Lower leg skin (tissue), 4 donors: Measurements from ENCODE around the gene CHAMP1. TPM values are rescaled to one million over a fixed set of nuclear protein-coding genes. Genes with fewer than 3 reads are reported as not detected.

Experiments
- DNase-seq, 2 donors: peaks; one replicate each; pipeline ENCODE4 v3.0.0-alpha.2; 2019; ENCODE audit warnings: low spot score in 2 of 2
- H3K4me3 ChIP-seq: fragments of 200-600 bp; sonication (generic); 2 replicates; pipeline ENCODE4 v1.5.1; 2017; ENCODE audit warnings: mild to moderate bottlenecking, low read depth; ENCODE audit not compliant: poor library complexity, severe bottlenecking
- POLR2A ChIP-seq, 2 donors: fragments of 450-650 bp; IDR thresholded peaks; one replicate each; pipeline ENCODE4 v1.6.1; 2016 to 2017; ENCODE audit warnings: antibody characterized with exemption in 2 of 2, mild to moderate bottlenecking in 1 of 2, moderate library complexity in 1 of 2
- WGBS, 2 donors: methylation state at CpG; one replicate each; pipeline ENCODE4 v1.1.5; 2018; 5-methylcytosine and 5-hydroxymethylcytosine counted together
- intact Hi-C: fragments of 100-400 bp; cut with DNase I; formaldehyde crosslinking; loops from one replicate; pipeline ENCODE4 v1.15.0; 2023; ENCODE audit warnings: low total_unique reads
- total RNA-seq, 4 donors: library from RNA; depleted of rRNA; stranded (reverse); fragments of >200 nt; gene quantifications; one replicate each; pipeline ENCODE4 v1.1.0, GENCODE V29; 2016
- TF ChIP-seq, protein P1 (sequence below), 3 donors: fragments of 450-650 bp; IDR thresholded peaks; one replicate each; pipeline ENCODE4 v1.5.1; 2016; ENCODE audit warnings: antibody characterized with exemption in 3 of 3, mild to moderate bottlenecking in 3 of 3, moderate library complexity in 2 of 3

Gene CHAMP1, protein sequence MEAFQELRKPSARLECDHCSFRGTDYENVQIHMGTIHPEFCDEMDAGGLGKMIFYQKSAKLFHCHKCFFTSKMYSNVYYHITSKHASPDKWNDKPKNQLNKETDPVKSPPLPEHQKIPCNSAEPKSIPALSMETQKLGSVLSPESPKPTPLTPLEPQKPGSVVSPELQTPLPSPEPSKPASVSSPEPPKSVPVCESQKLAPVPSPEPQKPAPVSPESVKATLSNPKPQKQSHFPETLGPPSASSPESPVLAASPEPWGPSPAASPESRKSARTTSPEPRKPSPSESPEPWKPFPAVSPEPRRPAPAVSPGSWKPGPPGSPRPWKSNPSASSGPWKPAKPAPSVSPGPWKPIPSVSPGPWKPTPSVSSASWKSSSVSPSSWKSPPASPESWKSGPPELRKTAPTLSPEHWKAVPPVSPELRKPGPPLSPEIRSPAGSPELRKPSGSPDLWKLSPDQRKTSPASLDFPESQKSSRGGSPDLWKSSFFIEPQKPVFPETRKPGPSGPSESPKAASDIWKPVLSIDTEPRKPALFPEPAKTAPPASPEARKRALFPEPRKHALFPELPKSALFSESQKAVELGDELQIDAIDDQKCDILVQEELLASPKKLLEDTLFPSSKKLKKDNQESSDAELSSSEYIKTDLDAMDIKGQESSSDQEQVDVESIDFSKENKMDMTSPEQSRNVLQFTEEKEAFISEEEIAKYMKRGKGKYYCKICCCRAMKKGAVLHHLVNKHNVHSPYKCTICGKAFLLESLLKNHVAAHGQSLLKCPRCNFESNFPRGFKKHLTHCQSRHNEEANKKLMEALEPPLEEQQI
- total RNA-seq, result 10 to 100 TPM; 18.0 to 21.0 (median 19.7) TPM

DNA sequence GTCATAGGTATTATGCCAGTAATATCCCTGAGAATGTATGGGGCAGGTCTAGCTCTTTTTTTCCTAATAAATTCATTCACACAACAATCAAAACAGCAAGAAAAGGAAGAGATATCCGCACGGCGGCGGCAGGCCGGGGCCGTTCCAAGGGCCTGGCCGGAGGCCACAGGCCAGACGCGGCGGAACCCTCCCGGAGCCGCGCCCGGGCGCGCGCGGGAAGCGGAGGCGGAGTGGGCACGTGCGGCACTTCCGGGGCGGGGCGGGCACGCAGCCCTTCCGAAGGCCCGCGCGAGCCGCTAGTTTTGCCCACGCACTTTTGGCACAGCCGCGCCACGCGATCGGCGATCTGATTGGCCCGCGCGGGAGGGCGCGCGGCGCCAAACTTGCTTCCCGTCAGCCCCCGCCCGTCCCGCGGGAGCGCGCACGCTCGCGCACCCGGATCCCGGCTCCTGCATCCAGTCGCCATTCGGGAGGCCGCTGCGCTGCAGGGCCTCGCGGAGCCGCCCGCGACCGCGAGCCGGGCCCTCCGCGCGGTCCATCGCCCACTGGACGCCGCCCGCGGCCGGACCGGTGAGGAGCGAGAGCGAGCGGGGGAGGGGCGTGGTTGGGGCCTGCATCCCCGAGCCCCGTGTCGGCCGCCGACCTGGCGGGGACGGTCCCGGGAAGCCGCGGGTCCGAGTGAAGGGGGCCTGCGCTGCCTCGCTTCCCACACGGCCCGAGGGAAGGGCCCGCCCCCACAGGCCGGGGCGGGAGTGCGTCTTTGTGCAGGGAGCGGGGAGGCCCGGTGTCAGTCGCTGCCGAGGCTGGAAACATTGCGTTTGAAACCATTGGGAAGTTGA lies at the start of gene CHAMP1:
Gene CHAMP1, plus strand, starts transcription at position 430 of the 839 bp plus-strand sequence. CDS start 9,340 bp downstream, outside the sequence.
- H3K4me3 ChIP-seq, result peak within 1 kb of the TSS; percentile 75
- DNase-seq, result peak; percentile 93 to 99
- TF ChIP-seq POLR2A (IDR thresholded peaks at IDR 0.05), result peak in 1 of 2 donors; percentile 12
- TF ChIP-seq, protein P1, sequence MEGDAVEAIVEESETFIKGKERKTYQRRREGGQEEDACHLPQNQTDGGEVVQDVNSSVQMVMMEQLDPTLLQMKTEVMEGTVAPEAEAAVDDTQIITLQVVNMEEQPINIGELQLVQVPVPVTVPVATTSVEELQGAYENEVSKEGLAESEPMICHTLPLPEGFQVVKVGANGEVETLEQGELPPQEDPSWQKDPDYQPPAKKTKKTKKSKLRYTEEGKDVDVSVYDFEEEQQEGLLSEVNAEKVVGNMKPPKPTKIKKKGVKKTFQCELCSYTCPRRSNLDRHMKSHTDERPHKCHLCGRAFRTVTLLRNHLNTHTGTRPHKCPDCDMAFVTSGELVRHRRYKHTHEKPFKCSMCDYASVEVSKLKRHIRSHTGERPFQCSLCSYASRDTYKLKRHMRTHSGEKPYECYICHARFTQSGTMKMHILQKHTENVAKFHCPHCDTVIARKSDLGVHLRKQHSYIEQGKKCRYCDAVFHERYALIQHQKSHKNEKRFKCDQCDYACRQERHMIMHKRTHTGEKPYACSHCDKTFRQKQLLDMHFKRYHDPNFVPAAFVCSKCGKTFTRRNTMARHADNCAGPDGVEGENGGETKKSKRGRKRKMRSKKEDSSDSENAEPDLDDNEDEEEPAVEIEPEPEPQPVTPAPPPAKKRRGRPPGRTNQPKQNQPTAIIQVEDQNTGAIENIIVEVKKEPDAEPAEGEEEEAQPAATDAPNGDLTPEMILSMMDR (IDR thresholded peaks at IDR 0.05), result no peak
- 0 to 1% methylated on average over 45 to 89 of the region's 107 CpGs for WGBS, 2 donors
- intact Hi-C loops, result no loop called here

DNA sequence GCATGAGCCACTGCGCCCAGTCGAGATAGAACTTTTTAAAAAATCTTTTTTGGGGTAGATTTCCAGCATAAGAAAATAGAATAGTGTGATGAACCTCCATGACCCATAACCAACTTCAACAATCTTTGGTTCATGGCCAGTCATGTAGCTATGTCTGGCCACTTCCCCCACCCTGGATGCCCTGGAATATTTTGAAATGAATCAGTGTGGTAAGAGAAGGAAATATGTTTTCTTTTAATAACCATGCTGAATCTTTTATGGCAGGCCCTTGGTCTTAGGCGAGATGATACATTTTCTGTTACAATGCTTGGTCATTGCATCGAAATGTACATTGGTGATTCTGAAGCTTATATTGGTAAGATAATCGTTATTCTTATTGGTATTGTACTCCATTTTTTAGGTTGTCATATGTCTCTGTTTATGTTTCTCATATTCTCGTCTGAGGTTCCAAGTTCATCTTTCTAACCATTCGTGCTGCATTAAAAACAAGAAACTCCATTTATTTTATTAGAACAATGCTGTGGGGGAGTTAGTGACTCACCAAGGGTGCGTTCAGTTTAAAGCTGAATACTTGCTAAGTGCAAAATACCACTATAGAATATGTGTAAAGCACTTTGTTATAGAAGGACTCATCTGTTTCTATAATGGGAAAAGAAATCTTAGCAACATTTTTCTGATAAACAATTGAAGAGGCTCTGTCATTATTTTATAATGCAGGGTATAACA lies 49.3 kb upstream of the CHAMP1 start:
- no peak overlapping the region for H3K4me3 ChIP-seq
- DNase-seq, result no peak
- TF ChIP-seq, protein P1 (IDR thresholded peaks at IDR 0.05), result no peak
- TF ChIP-seq POLR2A (IDR thresholded peaks at IDR 0.05), result no peak
- WGBS, 2 donors, result 91 to 93% methylated on average over 8 of the region's 8 CpGs
- intact Hi-C loops, result no loop called here

DNA sequence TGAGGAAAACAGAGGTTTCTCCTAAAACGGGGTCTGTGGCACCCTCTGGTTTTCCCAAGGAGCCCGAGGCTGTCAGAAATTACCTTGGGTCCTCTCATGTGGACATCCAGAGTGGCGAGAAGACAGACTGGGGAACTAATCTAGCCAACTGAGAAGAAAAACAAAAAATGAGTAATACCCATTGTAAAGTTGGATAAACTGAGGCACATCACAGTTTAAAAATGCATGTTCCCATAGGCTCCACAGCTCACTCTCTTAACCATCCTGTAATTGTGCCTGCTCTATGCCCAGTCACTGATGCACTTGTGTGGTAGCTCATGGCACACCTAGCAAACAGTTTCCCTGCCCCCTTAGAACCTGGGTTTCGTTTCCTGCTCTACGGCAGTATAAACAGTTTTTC lies 48.1 kb upstream of the CHAMP1 start:
- TF ChIP-seq, protein P1 (IDR thresholded peaks at IDR 0.05), result no peak
- no peak for TF ChIP-seq POLR2A (IDR thresholded peaks at IDR 0.05)
- no peak for DNase-seq
- WGBS, 2 donors, result 95 to 96% methylated on average over 5 of the region's 5 CpGs
- intact Hi-C loops, result no loop called here
- no peak overlapping the region for H3K4me3 ChIP-seq

DNA sequence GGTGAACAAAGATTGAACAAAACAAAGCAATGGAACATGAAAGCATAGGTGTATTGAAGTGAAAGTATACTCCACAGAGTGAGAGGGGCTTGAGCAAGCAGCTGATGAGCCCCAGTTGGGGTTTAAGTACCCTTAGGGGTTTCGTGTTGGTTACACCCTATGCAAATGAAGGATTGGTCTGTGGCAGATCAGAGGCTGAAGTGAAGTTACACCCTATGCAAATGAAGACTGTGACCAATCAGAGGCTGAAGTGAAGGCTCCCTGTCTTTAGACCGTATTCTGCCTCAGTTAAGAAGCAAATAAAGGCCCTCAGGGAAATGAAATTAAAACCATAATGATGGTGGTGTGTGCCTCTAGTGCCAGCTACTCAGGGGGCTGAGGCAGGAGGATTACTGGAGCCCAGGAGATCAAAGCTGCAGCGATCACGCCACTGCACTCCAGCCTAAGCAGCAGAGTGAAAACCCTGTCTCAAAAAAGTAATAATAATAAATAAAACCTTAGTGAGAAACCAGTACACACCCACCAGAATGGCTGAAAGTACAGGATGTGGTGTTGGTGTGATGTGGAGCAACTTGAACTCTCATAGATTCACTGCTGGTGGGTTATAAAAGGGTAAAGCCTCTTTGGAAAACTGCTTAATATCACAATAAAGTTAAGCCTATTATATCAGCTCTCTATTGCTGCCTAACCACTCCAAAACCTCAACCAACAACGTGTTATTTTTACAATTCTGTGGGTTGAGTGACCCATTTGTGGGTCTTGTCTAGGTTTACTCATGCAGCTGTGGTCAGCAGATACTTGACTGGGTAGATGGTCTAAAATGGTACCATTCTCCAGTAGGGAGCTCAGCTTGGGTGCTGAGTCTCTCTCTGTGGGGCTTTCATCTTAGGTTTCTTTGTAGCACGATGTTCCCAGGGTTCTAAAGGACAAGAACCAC lies 45.7 kb upstream of the CHAMP1 start:
- H3K4me3 ChIP-seq, result no peak overlapping the region
- 91 to 95% methylated on average over 6 of the region's 6 CpGs for WGBS, 2 donors
- no peak for TF ChIP-seq POLR2A (IDR thresholded peaks at IDR 0.05)
- TF ChIP-seq, protein P1 (IDR thresholded peaks at IDR 0.05), result no peak
- intact Hi-C loops, result no loop called here
- no peak for DNase-seq
